IMR-90 (cell line): ENCODE data around the gene MSH3. TPM values are rescaled to one million over a fixed set of nuclear protein-coding genes. Genes with fewer than 3 reads are reported as not detected.

ENCODE experiments used
- ATAC-seq: fragments of 200-7000 bp; cut with Tn5 transposase; 2 replicates; pipeline ENCODE4 v1.9.1; 2020; ENCODE audit warnings: low read depth, mild to moderate bottlenecking, moderate library complexity
- BruUV-seq: library from RNA; stranded (reverse); fragments of 400-500 nt; replicated peaks from 2 replicates; lab custom pipeline; 2021; lab: Mats Ljungman, UMichigan
- CTCF ChIA-PET: fragments of 300-600 bp; formaldehyde crosslinking; extraction: SDS; loops from one replicate; lab custom pipeline; 2021; ENCODE audit warnings: antibody characterized with exemption; lab: Yijun Ruan, JAX
- POLR2A ChIA-PET: fragments of 300-600 bp; sonication (Branson Sonifier 250); formaldehyde crosslinking; loops from one replicate; lab custom pipeline; 2022; ENCODE audit warnings: antibody characterized with exemption; ENCODE audit not compliant: unreplicated experiment; lab: Charles Lee
- DNase-seq: peaks from one replicate; pipeline ENCODE4 v3.0.0; 2013
- H2AFZ ChIP-seq: replicated peaks from 2 replicates; pipeline ENCODE3; 2013; ENCODE audit warnings: low read length, mild to moderate bottlenecking; ENCODE audit not compliant: poor library complexity
- H2AK5ac ChIP-seq: 2 replicates; pipeline ENCODE4 v1.6.1; 2013; ENCODE audit warnings: low read depth, low read length, inconsistent platforms
- H2AK9ac ChIP-seq: replicated peaks from 2 replicates; pipeline ENCODE3; 2013; ENCODE audit warnings: mild to moderate bottlenecking, low read depth, low read length, moderate library complexity; ENCODE audit not compliant: poor library complexity
- H2BK120ac ChIP-seq: 2 replicates; pipeline ENCODE4 v1.6.1; 2013; ENCODE audit warnings: low read depth, low read length, inconsistent platforms
- H2BK15ac ChIP-seq: 3 replicates; pipeline ENCODE4 v1.6.1; 2013; ENCODE audit warnings: low read depth, low read length, inconsistent platforms
- H2BK20ac ChIP-seq: 2 replicates; pipeline ENCODE4 v1.6.1; 2013; ENCODE audit warnings: low read depth, mild to moderate bottlenecking, inconsistent platforms, low read length, moderate library complexity
- H2BK5ac ChIP-seq: 2 replicates; pipeline ENCODE4 v1.6.1; 2013; ENCODE audit warnings: mild to moderate bottlenecking, low read depth, low read length, inconsistent platforms; ENCODE audit not compliant: poor library complexity, severe bottlenecking
- H3K14ac ChIP-seq: replicated peaks from 2 replicates; pipeline ENCODE4 v1.6.1; 2013; ENCODE audit warnings: low read depth, low read length, inconsistent platforms
- H3K18ac ChIP-seq: 2 replicates; pipeline ENCODE4 v1.6.1; 2013; ENCODE audit warnings: low read depth, low read length, control low read depth
- H3K23ac ChIP-seq: 2 replicates; pipeline ENCODE4 v1.6.1; 2013; ENCODE audit warnings: low read depth, low read length, inconsistent platforms
- H3K27ac ChIP-seq: 2 replicates; pipeline ENCODE4 v1.5.1; 2013; ENCODE audit warnings: mild to moderate bottlenecking, control low read depth, low read length; ENCODE audit not compliant: insufficient read depth
- H3K27me3 ChIP-seq: 2 replicates; pipeline ENCODE4 v1.6.1; 2013; ENCODE audit warnings: low read length; ENCODE audit not compliant: control insufficient read depth, insufficient read depth
- H3K36me3 ChIP-seq: 2 replicates; pipeline ENCODE4 v1.6.1; 2013; ENCODE audit warnings: low read length, mixed read lengths; ENCODE audit not compliant: control insufficient read depth, insufficient read depth
- H3K4ac ChIP-seq: 2 replicates; pipeline ENCODE4 v1.6.1; 2013; ENCODE audit warnings: low read depth, low read length, inconsistent platforms
- H3K4me1 ChIP-seq: 2 replicates; pipeline ENCODE4 v1.6.1; 2013; ENCODE audit warnings: low read length, mixed read lengths; ENCODE audit not compliant: control insufficient read depth, insufficient read depth
- H3K4me2 ChIP-seq: 2 replicates; pipeline ENCODE4 v1.6.1; 2013; ENCODE audit warnings: low read depth, mild to moderate bottlenecking, control low read depth, low read length, moderate library complexity
- H3K4me3 ChIP-seq: 2 replicates; pipeline ENCODE4 v1.5.1; 2013; ENCODE audit warnings: low read depth, mild to moderate bottlenecking, control low read depth, low read length, moderate library complexity; ENCODE audit not compliant: insufficient read depth
- H3K56ac ChIP-seq: 2 replicates; pipeline ENCODE4 v1.6.1; 2013; ENCODE audit warnings: low read length, inconsistent platforms; ENCODE audit not compliant: insufficient read depth; ENCODE audit errors: extremely low read depth
- H3K79me1 ChIP-seq, 2 experiments: 2 replicates each; pipeline ENCODE4 v1.6.1; 2013; ENCODE audit warnings: low read length in 2 of 2, inconsistent platforms in 1 of 2, low read depth in 1 of 2
- H3K9ac ChIP-seq: 2 replicates; pipeline ENCODE4 v1.6.1; 2013; ENCODE audit warnings: low read depth, low read length, control low read depth
- H3K9me1 ChIP-seq: 2 replicates; pipeline ENCODE4 v1.6.1; 2013; ENCODE audit warnings: low read length, inconsistent platforms; ENCODE audit not compliant: insufficient read depth
- H3K9me3 ChIP-seq: 2 replicates; pipeline ENCODE4 v1.6.1; 2013; ENCODE audit warnings: low read length; ENCODE audit not compliant: control insufficient read depth, insufficient read depth
- H4K20me1 ChIP-seq: 2 replicates; pipeline ENCODE4 v1.6.1; 2013; ENCODE audit warnings: low read length, inconsistent platforms; ENCODE audit not compliant: insufficient read depth
- H4K5ac ChIP-seq: 2 replicates; pipeline ENCODE4 v1.6.1; 2013; ENCODE audit warnings: mild to moderate bottlenecking, low read depth, low read length, control low read depth
- H4K8ac ChIP-seq, 2 experiments: 2 replicates each; pipeline ENCODE4 v1.6.1; 2013; ENCODE audit warnings: low read depth in 2 of 2, low read length in 2 of 2, control low read depth in 1 of 2, inconsistent platforms in 1 of 2
- H4K91ac ChIP-seq: 2 replicates; pipeline ENCODE4 v1.6.1; 2013; ENCODE audit warnings: low read depth, low read length, inconsistent platforms; ENCODE audit not compliant: insufficient read depth
- CEBPB ChIP-seq: IDR thresholded peaks from 2 replicates; pipeline ENCODE4 v1.6.1; 2012; ENCODE audit warnings: low read depth, low read length, improper control_type of control experiment
- MAZ ChIP-seq: IDR thresholded peaks from 2 replicates; pipeline ENCODE4 v1.6.1; 2012; ENCODE audit warnings: low read depth, mild to moderate bottlenecking, low read length, improper control_type of control experiment, moderate library complexity, borderline replicate concordance
- MXI1 ChIP-seq: IDR thresholded peaks from 2 replicates; pipeline ENCODE4 v1.6.1; 2012; ENCODE audit warnings: low read depth, mild to moderate bottlenecking, low read length, moderate library complexity, borderline replicate concordance
- NFE2L2 ChIP-seq: fragments of 150-350 bp; IDR thresholded peaks from 2 replicates; pipeline ENCODE4 v1.6.1; 2016; ENCODE audit warnings: low read depth, mild to moderate bottlenecking, low read length
- POLR2A ChIP-seq: IDR thresholded peaks from 2 replicates; pipeline ENCODE4 v1.6.1; 2012; ENCODE audit warnings: mild to moderate bottlenecking, low read depth, low read length
- RFX5 ChIP-seq: IDR thresholded peaks from 2 replicates; pipeline ENCODE4 v1.8.0; 2012; ENCODE audit warnings: low read depth, mild to moderate bottlenecking, low read length, moderate library complexity
- SMC3 ChIP-seq: fragments of 150-350 bp; IDR thresholded peaks from 2 replicates; pipeline ENCODE4 v1.6.1; 2016; ENCODE audit warnings: low read depth, mild to moderate bottlenecking, antibody characterized with exemption, low read length, moderate library complexity
- dilution Hi-C: fragments of 300-500 bp; cut with HindIII; formaldehyde crosslinking; loops from one replicate; pipeline ENCODE4 v1.14.3; 2018; ENCODE audit warnings: low sequenced_read_pairs; ENCODE audit not compliant: unreplicated experiment
- in situ Hi-C: fragments of 300-500 bp; cut with MboI; formaldehyde crosslinking; loops from 3 replicates; pipeline ENCODE4 v1.14.3; 2019; ENCODE audit warnings: low sequenced_read_pairs, inconsistent platforms, mixed read lengths
- intact Hi-C: fragments of 100-400 bp; cut with micrococcal nuclease; formaldehyde crosslinking; loops from 2 replicates; pipeline ENCODE4 v1.10.0; 2022
- polyA plus RNA-seq, 3 experiments: library from polyadenylated mRNA; depleted of rRNA; stranded (reverse); fragments of >200 nt; gene quantifications; 2 replicates each; pipeline ENCODE4 v1.2.3, GENCODE V29; 2012; ENCODE audit warnings: low replicate concordance in 1 of 3
- total RNA-seq: library from RNA; depleted of rRNA; stranded (reverse); fragments of >200 nt; gene quantifications from 2 replicates; pipeline ENCODE4 v1.2.3, GENCODE V29; 2012
- TF ChIP-seq, protein P1 (sequence below): conservative IDR thresholded peaks from 2 replicates; pipeline ENCODE4 v1.5.1; 2012; ENCODE audit warnings: mild to moderate bottlenecking, low read depth, low read length, improper control_type of control experiment

Gene MSH3
- total and polyA plus RNA-seq, 2 of the 4 experiments (the other 2 are of a cell fraction) = 4.6 to 13.3 TPM

DNA sequence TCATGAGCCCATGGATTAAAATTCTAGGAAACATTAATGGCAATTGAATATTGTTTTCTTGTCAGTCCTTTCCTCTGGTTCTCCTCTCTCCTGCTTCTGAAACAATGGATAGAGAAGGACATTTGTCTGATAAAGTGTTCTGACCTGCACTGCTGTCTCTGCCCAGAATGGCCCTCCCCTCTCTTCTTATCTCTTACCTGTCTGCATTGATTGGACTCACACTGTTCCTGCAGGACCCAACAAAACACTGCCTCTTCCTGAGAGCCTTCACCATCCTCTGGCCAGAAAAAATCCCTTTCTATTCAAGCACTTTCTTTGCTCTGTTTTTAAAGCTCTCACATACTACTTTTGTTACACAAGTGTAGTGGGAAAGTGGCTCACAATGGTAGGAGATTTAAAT, 144.2 kb downstream of the MSH3 start:
- CTCF ChIA-PET = interaction anchor here (1.1 kb wide), 1 partner anchor 9 kb away, joined by 4 read pairs; no protein-coding TSS in a partner anchor
- Histone ChIP-seq H3K36me3 (peaks cover 10% of the 10 kb centered on the region), H2BK15ac (no peak overlapping the region), H3K4me1 (no peaks in the 10 kb centered on the region), H3K27ac (no peak overlapping the region), H4K20me1 (no peaks in the 10 kb centered on the region), H3K56ac (no peak overlapping the region), H3K4ac (no peak overlapping the region), H2BK5ac (no peak overlapping the region), H3K9me3 (no peaks in the 10 kb centered on the region), H2BK20ac (no peak overlapping the region), H3K14ac (no peak overlapping the region), H2BK120ac (no peak overlapping the region), H3K9me1 (no peaks in the 10 kb centered on the region; the same call in 1 of the 2 replicates), H2AK5ac (no peak overlapping the region), H4K5ac (no peak overlapping the region), H3K18ac (no peak overlapping the region), H3K79me1 (no peaks in the 10 kb centered on the region), H2AFZ (no peak overlapping the region), H3K27me3 (no peaks in the 10 kb centered on the region), H4K91ac (no peak overlapping the region), H3K4me3 (no peak overlapping the region), H2AK9ac (no peak overlapping the region), H3K4me2 (no peak overlapping the region), H4K8ac (no peak overlapping the region), H3K9ac (no peak overlapping the region), H3K23ac (no peak overlapping the region)
- no TSS peak for BruUV-seq
- POLR2A ChIA-PET = interaction anchor here (0.6 kb wide), 1 partner anchor 16 kb away, joined by 3 read pairs; no protein-coding TSS in a partner anchor
- dilution Hi-C loops (no loop called here), intact Hi-C loops (no loop called here), in situ Hi-C loops (no loop called here)
- ATAC-seq = no peak
- DNase-seq = no peak
- TF ChIP-seq MAZ = no peak
- TF ChIP-seq POLR2A = no peak
- no peak for TF ChIP-seq NFE2L2
- TF ChIP-seq, protein P1, sequence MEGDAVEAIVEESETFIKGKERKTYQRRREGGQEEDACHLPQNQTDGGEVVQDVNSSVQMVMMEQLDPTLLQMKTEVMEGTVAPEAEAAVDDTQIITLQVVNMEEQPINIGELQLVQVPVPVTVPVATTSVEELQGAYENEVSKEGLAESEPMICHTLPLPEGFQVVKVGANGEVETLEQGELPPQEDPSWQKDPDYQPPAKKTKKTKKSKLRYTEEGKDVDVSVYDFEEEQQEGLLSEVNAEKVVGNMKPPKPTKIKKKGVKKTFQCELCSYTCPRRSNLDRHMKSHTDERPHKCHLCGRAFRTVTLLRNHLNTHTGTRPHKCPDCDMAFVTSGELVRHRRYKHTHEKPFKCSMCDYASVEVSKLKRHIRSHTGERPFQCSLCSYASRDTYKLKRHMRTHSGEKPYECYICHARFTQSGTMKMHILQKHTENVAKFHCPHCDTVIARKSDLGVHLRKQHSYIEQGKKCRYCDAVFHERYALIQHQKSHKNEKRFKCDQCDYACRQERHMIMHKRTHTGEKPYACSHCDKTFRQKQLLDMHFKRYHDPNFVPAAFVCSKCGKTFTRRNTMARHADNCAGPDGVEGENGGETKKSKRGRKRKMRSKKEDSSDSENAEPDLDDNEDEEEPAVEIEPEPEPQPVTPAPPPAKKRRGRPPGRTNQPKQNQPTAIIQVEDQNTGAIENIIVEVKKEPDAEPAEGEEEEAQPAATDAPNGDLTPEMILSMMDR = no peak
- TF ChIP-seq RFX5 = no peak
- TF ChIP-seq CEBPB = no peak
- TF ChIP-seq SMC3 = no peak
- TF ChIP-seq MXI1 = no peak
